ENCODE data around the gene SUN5.
"Not testable (repeated sequence)": the region's sequence is repeated elsewhere in the genome, so short reads cannot be mapped to it uniquely, and the experiment has no call there.

SUN5 gene

DNA sequence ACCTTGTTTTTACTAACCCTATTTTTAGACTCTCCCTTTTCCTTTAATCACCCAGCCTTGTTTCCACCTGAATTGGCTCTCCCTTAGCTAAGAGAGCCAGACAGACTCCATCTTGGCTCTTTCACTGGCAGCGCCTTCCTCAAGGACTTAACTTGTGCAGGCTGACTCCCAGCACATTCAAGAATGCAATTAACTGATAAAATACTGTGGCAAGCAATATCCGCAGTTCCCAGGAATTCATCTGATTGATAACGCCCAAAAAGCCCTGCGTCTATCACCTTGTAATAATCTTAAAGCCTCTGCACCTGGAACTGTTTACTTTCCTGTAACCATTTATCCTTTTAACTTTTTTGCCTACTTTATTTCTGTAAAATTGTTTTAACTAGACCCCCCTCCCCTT, 29.1 kb downstream of the SUN5 start:
- DNase-seq = not testable (repeated sequence)

DNA sequence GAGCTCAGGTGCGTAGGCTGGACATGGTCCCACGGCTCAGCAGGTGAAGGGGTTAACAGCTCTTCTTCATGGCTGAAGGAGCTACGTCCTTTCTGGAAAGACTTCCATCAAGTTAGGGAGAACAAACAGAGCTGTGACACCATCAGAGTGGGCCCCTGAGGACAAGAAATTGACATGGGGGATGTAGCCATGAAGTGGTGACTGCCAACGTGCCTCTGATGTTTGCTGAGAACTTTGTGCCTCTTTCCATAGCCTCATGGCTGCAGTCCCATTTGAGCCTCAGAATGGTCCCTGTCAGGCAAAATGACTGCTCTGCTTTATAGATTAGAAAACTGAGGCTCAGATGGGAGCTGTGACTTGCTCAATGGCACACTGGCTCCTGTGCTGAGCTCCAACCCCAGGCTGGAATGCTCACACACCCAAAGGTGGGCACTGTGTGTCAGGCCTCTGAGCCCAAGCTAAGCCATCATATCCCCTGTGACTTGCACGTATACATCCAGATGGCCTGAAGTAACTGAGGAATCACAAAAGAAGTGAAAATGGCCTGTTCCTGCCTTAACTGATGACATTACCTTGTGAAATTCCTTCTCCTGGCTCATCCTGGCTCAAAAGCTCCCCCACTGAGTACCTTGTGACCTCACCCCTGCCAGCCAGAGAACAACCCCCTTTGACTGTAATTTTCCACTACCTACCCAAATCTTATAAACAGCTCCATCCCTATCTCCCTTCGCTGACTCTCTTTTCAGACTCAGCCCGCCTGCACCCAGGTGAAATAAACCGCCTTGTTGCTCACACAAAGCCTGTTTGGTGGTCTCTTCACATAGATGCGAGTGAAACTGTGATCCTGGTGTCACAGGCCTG, 29.8 kb downstream of the SUN5 start:
- DNase-seq = not testable (repeated sequence)

GRCh38 chr20:32973077-32973717, 31.0 kb downstream of the SUN5 start:
- no peak for DNase-seq

- no peak for DNase-seq
These were observed 31.8 kb downstream of the SUN5 start for GRCh38 chr20:32972181-32973076.

GRCh38 chr20:32971703-32972161, 32.5 kb downstream of the SUN5 start:
- DNase-seq = no peak

- no peak for DNase-seq
These were observed 33.3 kb downstream of the SUN5 start for GRCh38 chr20:32970973-32971300.

DNA sequence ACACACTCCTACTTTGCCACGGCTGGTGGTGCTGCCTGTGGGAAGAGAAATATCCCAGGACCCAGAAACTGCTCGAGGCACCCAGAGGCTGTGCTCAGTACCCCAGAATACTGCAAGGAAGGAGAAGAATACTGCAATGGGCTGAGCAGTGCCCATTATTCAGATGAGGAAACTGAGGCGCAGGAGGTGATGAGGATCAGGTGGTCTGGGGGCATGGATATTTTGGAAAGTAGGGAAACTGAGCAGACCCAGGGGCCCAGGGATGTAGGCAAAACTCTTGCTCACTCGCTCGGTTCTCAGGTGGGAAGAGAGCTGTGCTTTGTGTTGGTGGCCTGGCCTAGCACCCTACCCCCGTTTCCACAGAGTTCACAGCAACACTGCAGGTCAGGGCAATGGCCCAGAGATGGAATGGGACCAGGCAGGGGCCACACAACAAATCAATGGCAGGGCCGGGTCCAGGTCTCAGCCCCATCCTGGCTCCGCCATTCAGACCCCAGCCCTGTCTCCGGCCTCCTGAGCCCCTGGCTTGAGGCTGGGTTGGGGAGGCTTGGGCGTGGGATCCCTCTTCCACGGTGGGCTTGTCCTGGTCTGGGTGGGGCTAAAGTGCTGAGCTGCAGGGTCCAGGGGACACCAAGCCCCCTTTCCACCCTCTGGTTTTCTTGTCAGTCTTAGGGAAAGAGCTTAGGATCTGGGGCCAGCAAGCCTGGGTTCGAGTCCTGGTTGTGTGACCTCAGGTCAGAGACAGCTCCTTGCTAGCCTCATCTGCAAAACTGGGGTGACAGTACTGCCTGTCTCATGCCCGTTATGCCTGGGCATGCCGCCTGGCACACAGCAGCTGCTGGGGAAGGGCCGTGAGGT, 33.9 kb downstream of the SUN5 start:
- no peak for DNase-seq

DNA sequence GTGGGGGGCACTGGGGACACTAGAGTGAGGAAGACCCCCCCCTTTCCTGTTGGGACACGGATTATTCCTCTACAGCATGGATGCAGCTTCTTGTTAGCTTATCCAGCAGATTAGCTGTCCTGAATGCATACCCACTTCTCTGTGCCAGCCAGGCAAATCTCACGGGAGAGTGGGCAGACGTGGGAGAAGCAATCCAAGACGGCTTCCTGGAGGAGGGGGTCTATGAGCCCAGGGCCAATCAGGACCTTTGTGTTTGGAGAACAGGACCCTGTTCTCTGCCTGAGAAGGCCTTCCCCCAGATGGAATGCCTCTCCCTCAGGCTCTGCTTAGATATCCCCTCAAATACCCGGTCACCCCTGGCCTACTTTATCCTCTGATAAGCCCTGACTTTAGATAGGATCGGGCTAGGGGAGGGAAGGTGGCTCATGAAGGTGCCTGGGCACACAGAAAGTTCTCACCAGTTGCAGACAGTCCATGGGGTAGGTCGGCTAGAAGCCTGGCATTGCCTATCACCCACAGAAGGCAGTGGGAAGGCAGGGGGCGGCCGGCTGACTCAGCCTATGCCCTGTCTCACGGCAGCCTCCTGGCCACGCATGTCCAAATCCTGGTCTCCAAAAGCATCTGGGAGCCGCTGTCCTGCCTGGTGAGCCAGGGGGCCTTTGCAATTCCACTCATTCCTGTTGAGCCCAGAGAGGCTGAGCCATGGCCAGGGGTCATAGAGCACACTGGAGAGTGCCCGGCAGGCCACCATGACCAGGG, 34.7 kb downstream of the SUN5 start:
- no peak for DNase-seq

GRCh38 chr20:32968478-32969241, 35.6 kb downstream of the SUN5 start:
- DNase-seq = no peak

DNA sequence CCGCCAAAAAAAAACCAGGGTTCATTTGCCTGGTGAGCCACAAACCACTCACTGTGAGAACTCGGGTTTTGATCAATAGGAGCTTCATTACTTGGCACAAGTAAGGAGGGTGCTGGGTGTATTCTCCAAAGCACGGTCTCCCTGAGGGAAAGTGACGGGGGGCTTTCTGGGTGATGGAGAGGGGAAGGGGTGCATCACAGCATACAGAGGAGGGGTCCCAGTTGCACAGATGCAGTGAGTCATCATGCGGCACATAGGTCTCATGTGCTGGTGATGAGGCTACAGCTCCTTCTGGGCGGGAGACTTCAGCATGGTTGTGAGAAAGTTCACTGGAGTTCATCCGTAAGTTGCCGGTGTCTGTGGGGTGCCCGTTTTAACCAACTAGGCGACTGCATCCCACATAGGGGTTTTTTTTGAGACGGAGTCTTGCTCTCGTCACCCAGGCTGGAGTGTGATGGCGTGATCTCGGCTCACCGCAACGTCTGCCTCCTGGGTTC, 36.2 kb downstream of the SUN5 start:
- DNase-seq = no peak

DNA sequence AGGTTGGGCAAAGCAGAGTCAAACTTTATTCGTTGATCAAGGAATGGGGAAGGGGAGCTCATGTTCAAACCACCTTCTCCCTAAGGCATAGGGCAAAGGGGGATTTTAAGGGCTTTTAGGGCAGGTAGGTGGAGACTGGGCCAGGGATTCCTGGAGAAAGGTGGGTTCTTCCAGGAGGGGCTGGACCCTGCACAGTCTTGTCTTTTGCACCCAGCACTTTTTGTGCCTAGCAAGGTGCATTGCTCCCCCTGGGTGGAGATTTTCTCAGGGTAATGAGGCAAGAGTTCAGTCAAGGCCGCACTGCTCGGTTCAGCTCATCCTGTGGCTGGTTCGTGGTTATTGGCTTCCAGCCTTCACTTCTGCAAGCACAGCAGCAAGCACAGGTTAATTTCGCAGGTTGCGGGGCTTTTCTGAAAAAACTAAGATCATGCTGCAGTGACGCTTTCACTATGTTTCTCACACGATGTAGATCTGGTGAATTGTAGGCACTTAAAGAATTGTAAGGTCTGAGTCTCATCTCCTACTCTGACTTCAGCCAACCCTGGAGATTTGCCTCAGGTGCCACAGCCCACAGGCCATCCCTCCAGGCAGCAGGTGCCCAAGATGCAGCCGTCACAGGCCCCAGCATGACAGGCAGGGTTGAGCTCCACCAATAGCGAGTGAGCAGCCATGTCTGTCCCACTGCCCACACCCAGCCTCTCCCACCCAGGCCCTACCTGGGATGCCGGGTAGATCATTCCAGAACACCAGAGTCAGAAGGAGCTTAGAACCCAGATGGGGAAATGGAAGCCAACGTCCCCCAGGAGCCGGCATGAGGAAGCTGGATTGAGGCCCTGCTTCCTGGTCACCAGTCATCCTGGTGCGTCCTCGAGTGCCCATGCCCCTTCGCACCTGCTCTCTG, 37.1 kb downstream of the SUN5 start:
- DNase-seq = no peak

DNA sequence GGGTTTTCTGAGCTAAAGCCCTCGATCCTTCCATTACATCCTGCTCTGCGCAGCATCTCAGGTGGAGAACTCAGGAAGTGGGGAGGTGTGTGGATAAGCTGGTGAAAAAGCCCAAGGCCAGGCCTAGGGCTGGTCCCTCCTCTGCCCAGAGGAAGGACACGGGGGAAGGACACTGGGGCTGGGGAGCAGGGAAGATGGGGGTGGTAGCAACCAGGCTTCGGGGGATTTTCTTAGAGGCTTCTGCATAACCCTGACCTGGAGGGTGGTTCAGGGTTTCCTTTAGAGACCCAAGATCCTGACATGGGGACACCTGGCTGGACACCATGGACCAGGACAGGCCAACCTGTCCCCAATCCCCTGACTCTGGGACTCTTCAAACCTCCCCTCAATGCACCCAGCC, 37.9 kb downstream of the SUN5 start:
- no peak for DNase-seq

GRCh38 chr20:32965581-32966373, 38.5 kb downstream of the SUN5 start:
- DNase-seq = no peak

- DNase-seq = no peak
These were observed 39.1 kb downstream of the SUN5 start for GRCh38 chr20:32965115-32965514.

DNA sequence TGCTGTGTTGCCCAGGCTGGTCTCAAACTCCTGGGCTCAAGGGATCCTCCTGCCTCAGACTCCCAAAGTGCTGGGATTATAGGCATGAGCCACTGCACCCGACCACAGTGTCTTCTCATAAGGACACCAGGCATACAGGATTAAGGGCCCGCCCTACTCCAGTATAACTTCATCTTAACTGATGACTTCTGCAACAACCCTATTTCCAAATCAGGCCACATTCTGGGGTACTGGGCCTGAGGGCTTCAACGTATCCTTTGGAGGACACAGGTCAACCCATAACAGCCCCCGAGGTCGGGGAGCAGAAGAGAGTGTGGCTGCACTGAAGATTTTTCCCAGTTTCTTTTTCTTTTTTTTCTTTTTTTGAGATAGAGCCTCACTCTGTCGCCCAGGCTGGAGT, 39.7 kb downstream of the SUN5 start:
- DNase-seq = no peak

- DNase-seq = no peak
These were observed 41.1 kb downstream of the SUN5 start for GRCh38 chr20:32963176-32963575.

- not testable (repeated sequence) for DNase-seq
These were observed 41.6 kb downstream of the SUN5 start for GRCh38 chr20:32962646-32963045.

DNA sequence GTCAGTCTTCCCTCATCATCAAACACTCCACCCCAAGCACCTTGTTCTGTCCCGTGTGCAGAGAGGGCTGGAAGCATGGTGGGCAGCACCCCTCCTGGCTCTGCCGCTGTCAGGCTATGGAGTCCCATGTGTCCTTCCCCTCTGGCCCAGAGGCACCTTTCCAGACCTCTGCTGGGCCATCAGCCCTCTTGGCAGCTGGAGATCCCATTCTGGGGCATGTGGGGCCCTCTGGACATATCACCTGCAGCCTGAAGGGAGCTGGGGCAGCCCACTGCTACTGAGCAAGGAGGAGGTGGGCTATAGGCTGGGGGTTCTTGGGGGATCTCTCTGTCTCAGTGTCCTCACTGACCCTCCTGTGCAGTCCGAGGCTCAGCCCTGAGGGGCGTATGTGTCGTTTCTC, 42.2 kb downstream of the SUN5 start:
- DNase-seq = no peak
